Fibroblast of the aortic adventitia (primary cell): ENCODE results near the gene PRSS33. TPM values are rescaled to one million over a fixed set of nuclear protein-coding genes. Genes with fewer than 3 reads are reported as not detected.

Experiments
- DNase-seq: peaks from one replicate; pipeline ENCODE4 v3.0.0-alpha.2; 2010; ENCODE audit warnings: low read depth
- H3K4me3 ChIP-seq: 2 replicates; pipeline ENCODE4 v1.5.1; 2011; ENCODE audit warnings: low read depth, mild to moderate bottlenecking, control low read depth, low read length, moderate library complexity
- CTCF ChIP-seq: IDR thresholded peaks from 2 replicates; pipeline ENCODE4 v1.5.1; 2011; ENCODE audit warnings: mild to moderate bottlenecking, low read length, control low read depth, inconsistent platforms; ENCODE audit not compliant: insufficient read depth
- total RNA-seq: library from RNA; depleted of rRNA; stranded (reverse); fragments of >200 nt; gene quantifications from 2 replicates; pipeline ENCODE4 v1.2.3, GENCODE V29; 2012; ENCODE audit warnings: low replicate concordance

Gene PRSS33
- total RNA-seq, 1 donor: not detected

GRCh38 chr16:2777231-2777902, 10.0 kb downstream of the PRSS33 start, which contains the start of gene ELOB:
Gene ELOB, minus strand, starts transcription at chr16:2777280. Its CDS starts 41 bp downstream, at chr16:2777239.
- H3K4me3 ChIP-seq: peak within 1 kb of the TSS; percentile 95
- TF ChIP-seq CTCF: no peak
- peak; percentile 68 for DNase-seq

DNA sequence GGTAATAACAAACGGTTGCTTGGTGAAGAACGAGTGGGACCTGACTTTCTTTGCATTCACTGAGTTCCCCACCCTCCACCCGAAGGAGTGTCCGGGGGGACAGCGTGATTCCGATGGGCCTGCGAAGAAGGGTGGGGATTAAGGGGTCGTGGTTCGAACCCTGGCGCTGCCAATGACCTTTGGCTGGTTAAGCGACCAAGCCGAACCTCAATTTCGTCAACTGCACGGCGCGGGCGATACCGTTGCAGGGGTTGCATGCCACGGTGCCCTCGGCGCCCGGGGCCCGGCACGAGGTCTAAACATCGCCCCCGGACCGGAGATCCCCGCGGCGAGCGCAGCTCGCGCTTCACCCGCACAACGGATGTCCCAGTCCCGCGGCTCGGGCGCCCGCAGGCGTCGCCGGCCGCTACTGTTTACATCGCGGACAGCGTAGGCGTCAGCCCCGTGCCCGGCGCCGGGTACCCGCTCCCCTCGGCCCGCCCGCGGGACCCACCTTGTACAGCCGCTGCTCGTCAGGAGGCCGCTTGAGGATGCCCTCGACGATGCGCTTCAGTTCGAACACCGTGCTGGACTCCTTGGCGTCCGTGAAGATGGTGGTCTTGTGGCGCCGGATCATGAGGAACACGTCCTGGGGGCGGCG, 10.7 kb downstream of the PRSS33 start:
- no peak for TF ChIP-seq CTCF
- H3K4me3 ChIP-seq: peak overlapping the region; percentile 88
- no peak for DNase-seq

- no peak for DNase-seq
- TF ChIP-seq CTCF: no peak
- H3K4me3 ChIP-seq: peak overlapping the region; percentile 88
Observed at GRCh38 chr16:2775765-2776499, 11.4 kb downstream of the PRSS33 start.

DNA sequence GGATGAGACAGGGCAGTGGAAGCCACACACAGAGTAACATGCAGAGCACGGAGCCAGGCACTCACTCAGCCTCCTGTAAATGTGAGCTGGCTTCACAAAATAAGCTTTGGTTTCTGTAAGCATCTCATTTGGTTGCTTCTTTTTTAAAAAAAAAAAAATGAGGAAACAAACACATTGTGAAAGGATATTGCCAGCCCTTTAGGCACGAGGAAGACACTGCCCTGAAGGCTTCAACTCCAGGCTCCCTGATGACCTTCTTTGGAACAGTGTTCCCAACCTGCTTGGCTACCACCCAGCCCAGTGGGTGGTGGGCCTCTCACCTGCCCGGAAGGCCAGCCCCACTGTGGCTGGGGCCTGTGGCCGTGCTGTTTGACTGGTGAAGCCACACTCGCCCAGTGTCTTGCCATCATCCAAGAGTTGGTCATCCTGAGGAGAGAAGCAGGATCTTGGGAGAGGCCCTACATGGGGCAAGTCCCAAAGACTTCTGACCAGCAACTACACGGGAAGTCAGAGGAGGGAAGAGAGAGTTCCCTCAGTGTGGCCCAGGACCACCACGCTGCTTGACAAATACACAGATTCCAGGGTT, 12.1 kb downstream of the PRSS33 start:
- H3K4me3 ChIP-seq: peak overlapping the region; percentile 25
- no peak for TF ChIP-seq CTCF
- DNase-seq: no peak

- DNase-seq: no peak
- no peak for TF ChIP-seq CTCF
- H3K4me3 ChIP-seq: no peak overlapping the region
Observed at GRCh38 chr16:2774161-2774891, 13.0 kb downstream of the PRSS33 start.

GRCh38 chr16:2773188-2773968, 14.0 kb downstream of the PRSS33 start:
- DNase-seq: no peak
- TF ChIP-seq CTCF: no peak
- no peak overlapping the region for H3K4me3 ChIP-seq
